Stimulated activated naive B cell treated with anti-CD40 and anti-IgM and Interleukin-4, amounts not matched to agents 10 μg/mL and 1 μg/mL and 100 μg/mL, for 72 hours (primary cell): ENCODE results near the gene HMHB1.
"Not testable (repeated sequence)": the region's sequence is repeated elsewhere in the genome, so short reads cannot be mapped to it uniquely, and the experiment has no call there.

ENCODE experiments used
- ATAC-seq, 2 donors: fragments of 150-1000 bp; cut with Tn5 transposase; replicated peaks; 2 replicates each; pipeline ENCODE4 v1.10.0; 2021; ENCODE audit warnings: moderate library complexity in 1 of 2
- DNase-seq: peaks from one replicate; pipeline ENCODE4 v3.0.0; 2021
- H3K27ac Mint-ChIP-seq: one replicate; pipeline ENCODE4 v1.8.0; 2022; ENCODE audit warnings: mild to moderate bottlenecking, mixed read lengths
- H3K27me3 Mint-ChIP-seq, 2 donors: one replicate each; pipeline ENCODE4 v1.8.0; 2022; ENCODE audit warnings: mixed read lengths in 2 of 2
- H3K36me3 Mint-ChIP-seq, 2 donors: one replicate each; pipeline ENCODE4 v1.8.0; 2022; ENCODE audit warnings: mixed read lengths in 2 of 2, mild to moderate bottlenecking in 1 of 2
- H3K4me1 Mint-ChIP-seq, 2 donors: one replicate each; pipeline ENCODE4 v1.8.0; 2022; ENCODE audit warnings: mixed read lengths in 2 of 2, mild to moderate bottlenecking in 1 of 2
- H3K4me3 Mint-ChIP-seq, 2 donors: one replicate each; pipeline ENCODE4 v1.8.0; 2022; ENCODE audit warnings: mild to moderate bottlenecking in 2 of 2, mixed read lengths in 2 of 2, moderate library complexity in 1 of 2
- H3K9me3 Mint-ChIP-seq, 2 donors: one replicate each; pipeline ENCODE4 v1.8.0; 2022; ENCODE audit warnings: mixed read lengths in 2 of 2, mild to moderate bottlenecking in 1 of 2

The HMHB1 gene

DNA sequence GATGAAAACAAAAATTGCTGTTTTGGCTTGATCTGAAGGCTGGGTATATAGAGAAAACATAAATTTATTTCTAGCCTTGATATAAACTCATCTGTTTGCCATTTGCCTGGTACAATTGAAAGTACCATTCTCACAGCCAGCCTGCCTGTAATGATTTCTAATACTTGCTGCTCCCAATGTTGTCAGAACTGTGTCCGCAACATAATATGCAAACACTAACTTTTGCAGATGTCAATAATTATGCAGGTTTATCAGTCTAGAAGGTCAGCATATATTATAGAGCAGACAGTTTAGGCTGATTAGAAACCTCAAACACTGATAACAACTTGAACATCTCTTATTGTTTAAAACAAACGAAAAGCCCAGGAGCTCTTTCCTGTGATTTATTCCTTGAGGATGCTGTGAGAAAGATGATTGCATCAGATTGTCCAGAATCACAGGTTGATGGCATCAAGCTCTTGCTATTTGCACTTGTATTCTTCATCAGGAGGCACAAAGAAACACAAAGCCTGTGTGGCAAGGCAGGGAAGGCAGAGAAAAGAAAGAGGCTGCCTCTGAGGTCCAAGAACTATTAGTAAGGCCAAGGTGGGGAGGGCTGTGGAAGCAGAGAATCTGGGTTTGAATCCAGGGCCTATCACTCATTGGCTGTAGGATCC, 21.4 kb upstream of the HMHB1 start:
- Mint-ChIP-seq H3K4me1 (peaks cover 13 to 23% of the 10 kb centered on the region in 2 donors), H3K4me3 (no peak overlapping the region), H3K27ac (no peak overlapping the region), H3K36me3 (no peaks in the 10 kb centered on the region), H3K27me3 (no peaks in the 10 kb centered on the region), H3K9me3 (no peaks in the 10 kb centered on the region)
- DNase-seq (no peak), ATAC-seq (no peak)

GRCh38 chr5:143791848-143792731, 19.9 kb upstream of the HMHB1 start:
- Mint-ChIP-seq H3K27me3 (no peaks in the 10 kb centered on the region), H3K4me3 (peak overlapping the region; percentile 78 to 80), H3K27ac (peak overlapping the region; percentile 91), H3K36me3 (no peaks in the 10 kb centered on the region), H3K4me1 (peaks cover 14 to 29% of the 10 kb centered on the region in 2 donors), H3K9me3 (no peaks in the 10 kb centered on the region)
- ATAC-seq (peak; percentile 55 to 64), DNase-seq (no peak)

DNA sequence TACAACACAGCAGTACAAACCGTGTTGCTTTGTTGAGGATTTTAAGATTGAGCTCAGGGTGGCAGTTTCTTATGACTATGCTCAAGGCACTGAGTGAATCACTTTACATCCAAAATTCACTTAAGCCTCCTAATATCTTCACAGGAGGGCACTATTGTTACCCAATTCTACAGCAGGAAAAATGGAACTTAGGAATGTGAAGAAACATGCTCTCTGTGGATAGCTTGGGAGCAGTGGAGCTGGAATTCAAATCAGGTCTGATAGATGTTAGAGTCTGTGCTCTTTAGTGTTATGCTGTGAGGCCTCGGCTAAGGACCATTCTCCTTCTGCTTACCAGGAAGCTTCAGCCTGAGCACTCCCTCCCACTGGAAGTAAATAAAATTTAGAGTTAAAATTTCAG, 18.7 kb upstream of the HMHB1 start:
- Mint-ChIP-seq H3K4me3 (no peak overlapping the region), H3K36me3 (no peaks in the 10 kb centered on the region), H3K27me3 (no peaks in the 10 kb centered on the region), H3K4me1 (peaks cover 18 to 34% of the 10 kb centered on the region in 2 donors), H3K27ac (no peak overlapping the region), H3K9me3 (no peaks in the 10 kb centered on the region)
- DNase-seq (no peak), ATAC-seq (no peak)

GRCh38 chr5:143796125-143796524, 15.8 kb upstream of the HMHB1 start:
- ATAC-seq (no peak), DNase-seq (no peak)
- Mint-ChIP-seq H3K27me3 (no peaks in the 10 kb centered on the region), H3K4me3 (no peak overlapping the region), H3K27ac (no peak overlapping the region), H3K9me3 (no peaks in the 10 kb centered on the region), H3K4me1 (peaks cover 31 to 57% of the 10 kb centered on the region in 2 donors), H3K36me3 (no peaks in the 10 kb centered on the region)

DNA sequence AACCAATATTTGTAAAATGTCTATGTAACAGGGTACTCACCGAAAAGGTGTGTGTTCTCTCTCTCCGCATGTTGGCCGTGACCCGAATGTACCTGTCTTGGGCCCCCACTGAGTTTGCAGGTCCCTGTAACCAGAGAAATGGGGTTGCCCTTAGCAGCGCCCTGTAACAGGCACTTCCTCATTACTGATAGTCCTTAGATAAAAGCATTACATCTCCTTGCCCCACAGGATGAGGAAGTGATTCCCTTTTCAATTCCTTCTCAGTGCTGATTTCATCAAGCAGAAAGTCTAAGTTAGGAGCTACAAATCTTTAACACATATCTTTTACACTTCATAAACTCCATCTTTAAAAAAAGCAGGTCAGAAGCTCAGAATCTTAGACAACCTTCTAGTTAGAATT, 15.2 kb upstream of the HMHB1 start:
- H3K4me1 Mint-ChIP-seq = peaks cover 36 to 60% of the 10 kb centered on the region in 2 donors
- H3K27ac Mint-ChIP-seq = no peak overlapping the region
- no peaks in the 10 kb centered on the region for H3K27me3 Mint-ChIP-seq
- DNase-seq = no peak
- no peak overlapping the region for H3K4me3 Mint-ChIP-seq
- H3K9me3 Mint-ChIP-seq = no peaks in the 10 kb centered on the region
- H3K36me3 Mint-ChIP-seq = no peaks in the 10 kb centered on the region
- ATAC-seq = peak; percentile 66 to 70

GRCh38 chr5:143800715-143801114, 11.2 kb upstream of the HMHB1 start:
- Mint-ChIP-seq H3K9me3 (no peaks in the 10 kb centered on the region), H3K4me1 (peaks cover 27 to 53% of the 10 kb centered on the region in 2 donors), H3K27me3 (no peaks in the 10 kb centered on the region), H3K36me3 (no peaks in the 10 kb centered on the region), H3K4me3 (peak overlapping the region in 1 of 2 donors; percentile 26), H3K27ac (peak overlapping the region; percentile 25)
- no peak for DNase-seq
- ATAC-seq = peak in 1 of 2 donors; percentile 71

DNA sequence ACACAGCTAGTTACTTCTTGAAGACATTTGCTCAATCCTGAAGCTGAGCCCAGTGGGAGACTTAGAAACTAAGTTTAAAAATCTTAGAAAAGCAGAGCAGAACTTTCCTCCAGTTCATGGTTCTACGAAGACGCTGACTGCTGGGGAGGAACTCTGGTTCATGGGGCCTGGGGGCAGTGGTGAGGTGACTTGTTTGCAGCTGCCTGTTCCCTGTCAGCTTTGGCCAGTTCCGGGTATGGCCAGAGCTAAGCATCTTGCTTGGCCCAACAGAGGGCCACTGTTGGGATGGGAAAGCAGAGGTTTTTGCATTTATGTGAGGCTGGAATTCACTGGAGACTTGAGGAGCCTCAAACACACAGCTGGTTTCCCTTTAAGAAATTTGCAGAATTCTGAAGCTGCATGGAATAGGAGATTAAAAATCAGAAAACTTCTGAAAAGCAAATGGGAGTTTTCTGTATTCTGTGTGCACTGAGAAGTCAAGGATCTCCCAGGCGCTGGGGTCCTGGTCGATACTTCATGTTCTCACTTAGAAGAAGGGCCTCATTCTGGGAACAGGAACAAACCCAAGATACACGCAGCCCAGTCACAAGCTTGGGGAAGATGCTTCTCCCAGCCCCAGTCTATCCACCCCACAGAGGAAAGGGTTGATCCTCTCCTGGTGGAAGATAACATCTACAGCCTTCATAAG, 10.6 kb upstream of the HMHB1 start:
- ATAC-seq (peak; percentile 65 to 66), DNase-seq (no peak)
- no peak overlapping the region for H3K4me3 Mint-ChIP-seq
- H3K27me3 Mint-ChIP-seq = no peaks in the 10 kb centered on the region
- peaks cover 30 to 54% of the 10 kb centered on the region in 2 donors for H3K4me1 Mint-ChIP-seq
- peak overlapping the region; percentile 25 for H3K27ac Mint-ChIP-seq
- no peaks in the 10 kb centered on the region for H3K9me3 Mint-ChIP-seq
- no peaks in the 10 kb centered on the region for H3K36me3 Mint-ChIP-seq

DNA sequence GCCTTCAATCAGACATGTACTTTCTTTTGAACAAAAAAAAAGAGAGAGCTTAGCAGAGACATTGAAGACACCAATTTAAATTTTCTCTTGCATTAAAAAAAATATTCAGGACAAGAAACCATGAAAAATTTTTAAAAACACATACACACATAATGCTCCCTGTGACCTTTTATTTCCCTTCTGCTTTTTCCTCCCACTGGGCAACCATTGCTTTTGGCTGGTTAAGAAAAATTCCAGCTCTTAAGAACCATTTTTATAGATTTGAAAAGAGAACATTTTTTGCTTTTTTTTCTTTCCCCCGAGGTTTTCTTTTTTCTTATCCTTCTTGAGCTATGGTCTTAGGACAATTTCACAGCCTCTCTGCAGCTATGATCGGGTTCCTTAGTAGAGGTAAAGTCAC, 6.1 kb upstream of the HMHB1 start:
- Mint-ChIP-seq H3K9me3 (no peaks in the 10 kb centered on the region), H3K4me3 (peak overlapping the region in 1 of 2 donors; percentile 76), H3K36me3 (no peaks in the 10 kb centered on the region), H3K4me1 (peaks cover 21 to 34% of the 10 kb centered on the region in 2 donors), H3K27ac (peak overlapping the region; percentile 37), H3K27me3 (no peaks in the 10 kb centered on the region)
- ATAC-seq (peak in 1 of 2 donors; percentile 11), DNase-seq (no peak)

GRCh38 chr5:143806579-143806978, 5.4 kb upstream of the HMHB1 start:
- H3K27me3 Mint-ChIP-seq = no peaks in the 10 kb centered on the region
- DNase-seq (no peak), ATAC-seq (peak; percentile 46 to 72)
- H3K9me3 Mint-ChIP-seq = no peaks in the 10 kb centered on the region
- H3K36me3 Mint-ChIP-seq = no peaks in the 10 kb centered on the region
- no peak overlapping the region for H3K27ac Mint-ChIP-seq
- H3K4me3 Mint-ChIP-seq = peak overlapping the region; percentile 30 to 76
- H3K4me1 Mint-ChIP-seq = peaks cover 17 to 34% of the 10 kb centered on the region in 2 donors

- H3K9me3 Mint-ChIP-seq = no peaks in the 10 kb centered on the region
- H3K4me3 Mint-ChIP-seq = no peak overlapping the region
- H3K4me1 Mint-ChIP-seq = peaks cover 22 to 38% of the 10 kb centered on the region in 2 donors
- H3K27ac Mint-ChIP-seq = no peak overlapping the region
- ATAC-seq (no peak), DNase-seq (no peak)
- H3K27me3 Mint-ChIP-seq = no peaks in the 10 kb centered on the region
- no peaks in the 10 kb centered on the region for H3K36me3 Mint-ChIP-seq
These were observed 4.6 kb upstream of the HMHB1 start for GRCh38 chr5:143807401-143807800.

- not testable (repeated sequence) for H3K27ac Mint-ChIP-seq, H3K27me3 Mint-ChIP-seq, H3K36me3 Mint-ChIP-seq, H3K9me3 Mint-ChIP-seq, H3K4me3 Mint-ChIP-seq, DNase-seq, ATAC-seq
- peaks cover 19 to 26% of the 10 kb centered on the region in 2 donors for H3K4me1 Mint-ChIP-seq
These were observed 4.4 kb downstream of the HMHB1 start for GRCh38 chr5:143816370-143816769.

GRCh38 chr5:143819716-143820115, 7.8 kb downstream of the HMHB1 start:
- Mint-ChIP-seq H3K27me3 (no peaks in the 10 kb centered on the region), H3K9me3 (peaks cover 0 to 3% of the 10 kb centered on the region in 2 donors), H3K4me3 (no peak overlapping the region), H3K36me3 (no peaks in the 10 kb centered on the region), H3K27ac (no peak overlapping the region), H3K4me1 (peaks cover 4 to 6% of the 10 kb centered on the region in 2 donors)
- ATAC-seq = no peak
- no peak for DNase-seq

GRCh38 chr5:143820451-143820850, 8.5 kb downstream of the HMHB1 start:
- DNase-seq (no peak), ATAC-seq (no peak)
- no peaks in the 10 kb centered on the region for H3K27me3 Mint-ChIP-seq
- H3K9me3 Mint-ChIP-seq = peaks cover 0 to 3% of the 10 kb centered on the region in 2 donors
- H3K36me3 Mint-ChIP-seq = no peaks in the 10 kb centered on the region
- peaks cover 4 to 6% of the 10 kb centered on the region in 2 donors for H3K4me1 Mint-ChIP-seq
- H3K4me3 Mint-ChIP-seq = no peak overlapping the region
- no peak overlapping the region for H3K27ac Mint-ChIP-seq
